Testis (tissue), 2 donors: Measurements from ENCODE around the gene NHERF1.

ENCODE experiments used
- POLR2A ChIP-seq: fragments of 450-650 bp; IDR thresholded peaks from one replicate; pipeline ENCODE4 v1.6.1; 2017; ENCODE audit warnings: antibody characterized with exemption, mild to moderate bottlenecking, moderate library complexity
- TF ChIP-seq, protein P1 (sequence below), 3 experiments: fragments of 450-650 bp in 2 of 3; fragments of 200-600 bp in 1 of 3; sonication (generic) in 1 of 3; IDR thresholded peaks; one replicate each; pipeline ENCODE4 v1.5.1; 2016 to 2019; ENCODE audit warnings: antibody characterized with exemption in 3 of 3, mild to moderate bottlenecking in 2 of 3, moderate library complexity in 1 of 3

DNA sequence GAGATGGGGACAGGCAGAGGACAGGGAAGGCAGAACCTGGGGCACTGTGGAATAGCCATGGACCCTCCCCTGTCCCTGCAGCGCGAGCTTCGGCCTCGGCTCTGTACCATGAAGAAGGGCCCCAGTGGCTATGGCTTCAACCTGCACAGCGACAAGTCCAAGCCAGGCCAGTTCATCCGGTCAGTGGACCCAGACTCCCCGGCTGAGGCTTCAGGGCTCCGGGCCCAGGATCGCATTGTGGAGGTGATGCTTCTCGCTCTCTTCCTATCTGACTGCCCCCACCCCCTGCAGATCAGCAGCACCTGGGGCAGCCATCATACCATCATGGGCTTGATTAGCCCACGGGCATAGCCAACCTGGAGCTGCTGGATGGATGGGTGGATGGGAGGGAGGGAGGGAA, 13.5 kb downstream of the NHERF1 start:
- TF ChIP-seq, protein P1, sequence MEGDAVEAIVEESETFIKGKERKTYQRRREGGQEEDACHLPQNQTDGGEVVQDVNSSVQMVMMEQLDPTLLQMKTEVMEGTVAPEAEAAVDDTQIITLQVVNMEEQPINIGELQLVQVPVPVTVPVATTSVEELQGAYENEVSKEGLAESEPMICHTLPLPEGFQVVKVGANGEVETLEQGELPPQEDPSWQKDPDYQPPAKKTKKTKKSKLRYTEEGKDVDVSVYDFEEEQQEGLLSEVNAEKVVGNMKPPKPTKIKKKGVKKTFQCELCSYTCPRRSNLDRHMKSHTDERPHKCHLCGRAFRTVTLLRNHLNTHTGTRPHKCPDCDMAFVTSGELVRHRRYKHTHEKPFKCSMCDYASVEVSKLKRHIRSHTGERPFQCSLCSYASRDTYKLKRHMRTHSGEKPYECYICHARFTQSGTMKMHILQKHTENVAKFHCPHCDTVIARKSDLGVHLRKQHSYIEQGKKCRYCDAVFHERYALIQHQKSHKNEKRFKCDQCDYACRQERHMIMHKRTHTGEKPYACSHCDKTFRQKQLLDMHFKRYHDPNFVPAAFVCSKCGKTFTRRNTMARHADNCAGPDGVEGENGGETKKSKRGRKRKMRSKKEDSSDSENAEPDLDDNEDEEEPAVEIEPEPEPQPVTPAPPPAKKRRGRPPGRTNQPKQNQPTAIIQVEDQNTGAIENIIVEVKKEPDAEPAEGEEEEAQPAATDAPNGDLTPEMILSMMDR (IDR thresholded peaks at IDR 0.05) = no peak
- TF ChIP-seq POLR2A = no peak
